ENCODE measurements around the gene LRRC8E.

DNA sequence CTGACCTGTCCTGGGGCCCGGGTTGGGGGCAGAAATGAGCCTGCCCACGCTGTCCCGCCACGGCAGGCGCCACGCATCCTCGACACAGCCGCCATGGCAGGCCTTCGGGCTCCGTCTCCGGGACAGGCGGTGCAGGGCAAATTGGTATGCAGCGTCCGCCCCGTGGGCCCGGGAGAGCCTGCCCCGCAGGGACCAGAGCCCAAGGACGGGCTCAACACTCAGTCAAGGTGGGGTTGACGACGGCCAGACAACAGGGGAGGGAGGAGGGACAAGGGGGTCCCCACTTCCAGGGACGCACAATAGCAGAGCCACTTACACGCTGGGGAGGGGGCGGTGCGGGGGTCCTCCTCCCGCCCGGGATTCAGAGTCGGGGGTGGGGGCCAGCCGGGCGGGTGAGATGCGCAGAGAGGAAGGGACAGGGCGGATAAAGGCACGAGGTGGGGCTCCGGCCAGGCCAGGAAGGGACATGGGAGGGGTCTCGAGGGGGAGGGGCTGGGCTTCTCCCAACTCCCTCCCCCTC, 36.4 kb downstream of the LRRC8E start:
- TF ChIP-seq, protein P1, sequence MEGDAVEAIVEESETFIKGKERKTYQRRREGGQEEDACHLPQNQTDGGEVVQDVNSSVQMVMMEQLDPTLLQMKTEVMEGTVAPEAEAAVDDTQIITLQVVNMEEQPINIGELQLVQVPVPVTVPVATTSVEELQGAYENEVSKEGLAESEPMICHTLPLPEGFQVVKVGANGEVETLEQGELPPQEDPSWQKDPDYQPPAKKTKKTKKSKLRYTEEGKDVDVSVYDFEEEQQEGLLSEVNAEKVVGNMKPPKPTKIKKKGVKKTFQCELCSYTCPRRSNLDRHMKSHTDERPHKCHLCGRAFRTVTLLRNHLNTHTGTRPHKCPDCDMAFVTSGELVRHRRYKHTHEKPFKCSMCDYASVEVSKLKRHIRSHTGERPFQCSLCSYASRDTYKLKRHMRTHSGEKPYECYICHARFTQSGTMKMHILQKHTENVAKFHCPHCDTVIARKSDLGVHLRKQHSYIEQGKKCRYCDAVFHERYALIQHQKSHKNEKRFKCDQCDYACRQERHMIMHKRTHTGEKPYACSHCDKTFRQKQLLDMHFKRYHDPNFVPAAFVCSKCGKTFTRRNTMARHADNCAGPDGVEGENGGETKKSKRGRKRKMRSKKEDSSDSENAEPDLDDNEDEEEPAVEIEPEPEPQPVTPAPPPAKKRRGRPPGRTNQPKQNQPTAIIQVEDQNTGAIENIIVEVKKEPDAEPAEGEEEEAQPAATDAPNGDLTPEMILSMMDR (IDR thresholded peaks at IDR 0.05): no peak
- no peak for TF ChIP-seq POLR2A (IDR thresholded peaks at IDR 0.05)

All from uterus (tissue), 2 donors.